HEK293 (cell line): Measurements from ENCODE around the gene SLC44A5.
"Not testable (repeated sequence)": the region's sequence is repeated elsewhere in the genome, so short reads cannot be mapped to it uniquely, and the experiment has no call there.

Experiments used
- CTCF ChIP-seq: fragments of 450-650 bp; formaldehyde crosslinking; IDR thresholded peaks from 2 replicates; pipeline ENCODE4 v1.5.1; 2016; ENCODE audit warnings: missing biosample characterization, missing genetic modification characterization
- PRDM6 ChIP-seq: fragments of 450-650 bp; formaldehyde crosslinking; IDR thresholded peaks from 2 replicates; pipeline ENCODE4 v1.5.1; 2017; ENCODE audit warnings: missing biosample characterization, missing genetic modification characterization
- ZBTB48 ChIP-seq: fragments of 450-650 bp; formaldehyde crosslinking; IDR thresholded peaks from 2 replicates; pipeline ENCODE4 v1.5.1; 2016; ENCODE audit warnings: missing biosample characterization, missing genetic modification characterization
- ZIC2 ChIP-seq: fragments of 450-650 bp; formaldehyde crosslinking; IDR thresholded peaks from 2 replicates; pipeline ENCODE4 v1.5.1; 2016; ENCODE audit warnings: missing biosample characterization, missing genetic modification characterization
- ZNF114 ChIP-seq: fragments of 450-650 bp; formaldehyde crosslinking; IDR thresholded peaks from 2 replicates; pipeline ENCODE4 v1.5.0; 2017; ENCODE audit warnings: missing biosample characterization, missing genetic modification characterization

DNA sequence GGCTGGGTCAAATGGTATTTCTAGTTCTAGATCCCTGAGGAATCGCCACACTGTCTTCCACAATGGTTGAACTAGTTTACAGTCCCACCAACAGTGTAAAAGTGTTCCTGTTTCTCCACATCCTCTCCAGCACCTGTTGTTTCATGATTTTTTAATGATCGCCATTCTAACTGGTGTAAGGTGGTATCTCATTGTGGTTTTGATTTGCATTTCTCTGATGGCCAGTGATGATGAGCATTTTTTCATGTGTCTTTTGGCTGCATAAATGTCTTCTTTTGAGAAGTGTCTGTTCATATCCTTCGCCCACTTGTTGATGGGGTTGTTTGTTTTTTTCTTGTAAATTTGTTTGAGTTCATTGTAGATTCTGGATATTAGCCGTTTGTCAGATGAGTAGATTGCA lies 34.2 kb upstream of the SLC44A5 start:
- not testable (repeated sequence) for TF ChIP-seq ZBTB48; PRDM6; CTCF (tag by site-specific recombination); ZNF114; ZIC2 (tag by site-specific recombination)
